Left renal cortex interstitium (tissue), 4 donors: ENCODE data around the gene SETDB2. TPM values are rescaled to one million over a fixed set of nuclear protein-coding genes. Genes with fewer than 3 reads are reported as not detected.

Experiments
- DNase-seq, 4 donors: peaks; one replicate each; pipeline ENCODE4 v3.0.0-alpha.2; 2013; ENCODE audit warnings: low read depth in 4 of 4, low spot score in 2 of 4, missing footprints in 1 of 4
- polyA plus RNA-seq, 4 donors: library from polyadenylated mRNA; unstranded; fragments of 120-200 nt; gene quantifications; one replicate each; pipeline ENCODE4 v1.2.1, GENCODE V29; 2013; ENCODE audit not compliant: insufficient read length in 4 of 4

Gene SETDB2
- polyA plus RNA-seq, 4 donors, result 16.0 to 25.1 (median 19.3) TPM

DNA sequence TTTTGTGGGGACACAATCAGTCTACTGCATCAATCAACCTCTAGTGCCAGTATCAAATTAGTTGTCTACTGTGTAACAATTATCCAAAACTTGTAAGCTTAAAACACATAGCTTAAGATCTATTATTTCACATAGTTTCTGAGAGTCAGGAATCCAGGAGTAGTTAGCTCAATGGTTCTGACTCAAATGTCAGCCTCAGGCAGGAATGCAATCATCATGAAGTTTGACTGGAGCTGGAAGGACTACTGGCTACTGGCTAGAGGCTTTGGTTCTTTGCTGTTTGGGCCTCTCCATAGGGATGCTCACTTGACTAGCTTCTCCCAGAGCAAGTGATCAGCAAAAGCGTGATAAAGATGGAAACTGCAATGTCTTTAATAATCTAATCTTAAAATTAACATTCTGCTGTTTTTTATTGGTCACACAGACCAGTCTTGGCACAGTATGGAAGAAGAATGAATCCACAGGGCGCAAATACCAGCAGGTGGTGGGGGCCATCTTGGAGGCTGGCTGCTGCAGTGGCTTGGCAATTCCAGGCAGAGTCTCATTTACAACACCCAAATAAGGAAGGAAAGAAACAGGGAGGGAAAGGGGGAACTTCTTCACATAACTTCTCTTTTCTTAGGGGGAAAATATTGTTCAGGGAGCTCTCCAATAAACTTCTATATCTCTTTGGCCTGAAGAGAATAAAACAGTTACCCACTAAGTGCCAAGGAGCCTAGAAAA lies 15.9 kb upstream of the SETDB2 start:
- DNase-seq, result no peak

DNA sequence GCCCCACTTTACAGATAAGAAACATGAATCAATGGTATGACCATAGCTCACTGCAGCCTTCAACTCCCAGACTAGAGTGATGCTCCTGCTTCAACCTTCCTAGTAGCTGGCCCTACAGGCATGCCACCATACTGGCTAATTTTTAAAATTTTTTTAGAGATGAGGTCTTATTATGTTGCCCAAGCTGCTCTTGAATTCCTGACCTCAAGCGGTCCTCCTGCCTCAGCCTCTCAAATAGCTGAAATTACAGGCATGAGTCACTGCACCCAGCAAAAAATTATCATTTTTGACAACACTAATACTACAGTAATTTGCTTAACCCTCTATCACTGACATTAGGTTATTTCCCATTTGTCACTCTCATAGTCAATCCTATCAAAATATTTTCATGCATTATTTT lies 15.0 kb upstream of the SETDB2 start:
- no peak for DNase-seq

DNA sequence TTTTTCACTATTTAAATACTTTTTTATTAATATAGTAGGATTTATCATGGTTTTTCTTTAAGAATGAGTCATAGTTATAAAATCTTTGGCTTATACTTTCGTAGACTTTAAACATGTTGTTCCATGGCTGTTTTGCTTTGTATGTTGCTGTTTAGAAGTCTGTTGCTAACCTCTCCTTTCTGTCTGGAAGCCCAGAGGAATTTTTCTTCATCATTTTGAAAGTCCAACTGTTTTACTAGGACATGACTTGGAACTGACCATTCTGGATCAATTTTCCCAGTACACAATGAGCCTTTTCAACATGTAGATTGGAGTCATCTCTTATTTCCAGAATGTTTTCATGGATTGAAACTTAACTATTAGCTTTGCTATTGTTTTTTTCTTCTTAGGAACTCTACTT lies 8.1 kb upstream of the SETDB2 start:
- no peak for DNase-seq

DNA sequence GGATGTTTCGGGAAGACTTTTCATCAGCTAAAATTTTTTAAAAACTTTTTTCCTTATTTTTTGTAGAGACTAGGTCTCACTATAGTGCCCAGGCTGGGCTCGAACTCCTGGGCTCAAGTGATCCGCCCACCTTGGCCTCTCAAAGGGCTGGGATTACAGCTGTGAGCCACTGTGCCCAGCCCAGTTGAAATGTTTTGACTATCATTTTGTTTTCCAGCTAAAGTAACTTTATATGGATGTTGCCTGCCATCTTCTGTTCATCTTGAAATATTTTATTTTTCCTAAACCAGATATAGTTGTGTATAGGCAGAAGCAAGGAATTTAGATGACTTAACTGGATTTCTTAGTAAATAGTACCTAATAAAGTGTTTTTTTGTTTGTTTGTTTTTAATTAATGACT lies 7.2 kb upstream of the SETDB2 start:
- no peak for DNase-seq

DNA sequence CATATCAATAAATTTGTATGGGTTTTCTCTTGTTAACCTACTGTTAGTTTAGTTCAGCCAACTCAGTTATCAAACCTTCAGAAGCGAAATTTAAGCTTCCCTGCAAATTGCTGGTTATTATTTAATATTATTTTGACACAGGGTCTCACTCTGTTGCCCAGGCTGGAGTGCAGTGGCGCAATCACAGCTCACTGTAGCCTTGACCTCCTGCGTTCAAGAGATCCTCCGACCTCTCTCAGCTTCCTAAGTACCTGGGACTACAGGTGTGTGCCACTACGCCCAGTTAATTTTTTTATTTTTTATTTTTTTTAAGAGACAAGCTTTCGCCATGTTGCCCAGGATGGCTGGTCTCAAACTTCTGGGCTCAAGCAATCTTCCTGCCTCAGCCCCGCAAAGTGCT lies 6.4 kb upstream of the SETDB2 start:
- no peak for DNase-seq

DNA sequence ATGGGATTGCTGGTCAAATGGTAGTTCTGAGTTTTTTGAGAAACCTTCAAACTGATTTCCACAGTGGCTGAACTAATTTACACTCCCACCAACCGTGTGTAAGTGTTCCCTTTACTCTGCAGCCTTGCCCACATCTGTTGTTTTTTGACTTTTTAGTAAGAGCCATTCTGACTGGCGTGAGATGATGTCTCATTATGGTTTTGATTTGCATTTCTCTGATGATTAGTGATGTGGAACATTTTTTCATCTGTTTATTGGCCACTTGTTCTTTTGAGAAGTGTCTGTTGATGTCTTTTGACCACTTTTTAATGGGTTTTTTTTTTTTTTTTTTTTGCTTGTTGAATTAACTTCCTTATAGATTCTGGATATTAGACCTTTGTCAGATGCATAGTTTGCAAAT lies 4.5 kb upstream of the SETDB2 start:
- no peak for DNase-seq

DNA sequence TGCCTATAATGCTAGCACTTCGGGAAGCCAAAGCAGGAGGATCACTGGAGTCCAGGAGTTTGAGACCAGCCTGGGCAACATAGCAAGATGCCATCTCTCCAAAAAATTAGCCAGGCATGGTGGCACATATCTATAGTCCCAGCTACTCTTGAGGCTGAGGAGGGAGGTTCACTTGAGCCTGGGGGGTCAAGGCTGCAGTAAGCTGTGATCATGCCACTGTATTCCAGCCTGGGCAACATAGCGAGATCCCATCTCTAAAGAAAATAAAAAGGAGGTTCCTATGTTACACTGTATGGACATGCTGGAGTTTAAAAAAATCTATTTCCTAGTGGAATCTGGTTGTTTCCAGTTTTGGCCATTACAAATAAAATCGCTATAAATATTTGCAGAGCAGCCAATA lies 2.8 kb upstream of the SETDB2 start:
- no peak for DNase-seq

DNA sequence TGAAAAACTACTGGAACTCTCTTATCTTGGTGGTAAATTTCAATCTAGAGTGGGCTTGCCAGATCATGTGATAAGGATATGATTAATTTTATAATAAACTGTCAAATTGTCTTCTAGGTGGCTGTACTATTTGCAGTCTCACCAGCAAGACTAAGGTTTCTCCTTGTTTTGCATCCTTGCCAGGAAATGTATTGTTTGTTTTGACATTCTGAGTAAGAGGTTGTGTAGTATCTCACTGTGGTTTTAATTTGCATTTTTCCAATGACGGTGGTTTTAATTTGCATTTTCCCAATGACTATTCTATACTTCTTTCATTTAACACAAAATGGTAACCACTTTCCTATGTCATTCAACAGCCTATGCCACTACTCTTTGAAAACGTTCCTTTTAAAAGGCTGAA lies 2.2 kb upstream of the SETDB2 start:
- no peak for DNase-seq

DNA sequence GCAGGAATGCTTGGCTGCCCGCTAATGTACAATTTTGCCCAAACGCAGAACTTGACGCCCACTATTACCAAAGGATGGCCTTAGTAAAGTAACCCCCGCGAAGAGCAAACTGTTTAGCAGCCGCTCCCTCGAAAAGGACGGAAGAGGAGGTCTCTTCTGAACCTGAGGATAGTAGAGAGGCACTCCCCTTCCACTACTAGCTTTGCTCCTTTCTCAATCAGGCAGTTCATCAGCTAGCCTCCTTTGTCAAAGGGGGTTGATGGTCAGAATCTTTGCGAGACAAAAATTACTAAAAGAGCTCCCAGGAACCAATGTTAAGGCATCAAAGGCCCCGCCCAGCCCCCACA lies 744 bp upstream of the SETDB2 start:
- peak in 1 of 4 donors; percentile 63 for DNase-seq

DNA sequence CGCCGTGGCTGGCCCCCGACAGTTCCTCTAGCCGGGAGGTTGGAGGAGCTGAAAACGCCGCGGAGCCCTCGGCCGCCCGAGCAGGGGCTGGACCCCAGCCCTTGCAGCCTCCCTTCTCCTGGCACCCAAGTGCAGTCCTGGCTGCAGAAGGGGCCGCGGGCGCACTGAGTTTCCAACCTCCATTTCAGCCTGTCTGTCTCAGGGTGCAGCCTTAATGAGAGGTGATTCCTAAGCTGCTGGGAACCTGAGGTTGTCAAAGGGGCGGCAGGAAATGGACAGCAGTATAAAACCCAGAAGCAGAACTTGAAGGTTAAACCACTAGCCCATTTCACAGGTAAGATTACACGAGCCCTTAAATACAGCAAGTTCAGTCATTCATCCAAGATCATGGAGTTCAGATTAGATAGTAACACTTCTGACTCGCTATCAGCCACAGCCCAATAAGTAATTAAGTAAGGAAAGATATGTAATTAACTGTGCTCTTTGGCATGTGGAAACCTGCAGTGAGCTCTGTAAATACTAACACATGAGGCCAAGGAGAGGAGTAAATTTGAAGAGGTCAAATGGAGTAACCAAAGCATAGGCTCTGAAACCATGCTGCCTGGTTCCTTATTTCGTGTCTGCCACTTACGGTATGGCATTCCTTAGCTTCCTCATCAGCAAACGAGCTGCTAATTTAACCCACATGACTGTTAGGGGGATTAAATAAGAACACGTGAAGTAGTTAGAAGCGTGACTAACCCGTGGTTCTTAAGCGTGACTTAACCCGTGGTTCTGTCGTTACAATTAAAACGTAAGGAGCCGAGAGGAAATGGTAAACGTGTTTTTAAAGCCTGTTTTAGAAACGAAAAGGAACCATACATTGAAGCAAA lies 686 bp downstream of the SETDB2 start:
- DNase-seq, result peak in 3 of 4 donors; percentile 41 to 64 (median 44)

DNA sequence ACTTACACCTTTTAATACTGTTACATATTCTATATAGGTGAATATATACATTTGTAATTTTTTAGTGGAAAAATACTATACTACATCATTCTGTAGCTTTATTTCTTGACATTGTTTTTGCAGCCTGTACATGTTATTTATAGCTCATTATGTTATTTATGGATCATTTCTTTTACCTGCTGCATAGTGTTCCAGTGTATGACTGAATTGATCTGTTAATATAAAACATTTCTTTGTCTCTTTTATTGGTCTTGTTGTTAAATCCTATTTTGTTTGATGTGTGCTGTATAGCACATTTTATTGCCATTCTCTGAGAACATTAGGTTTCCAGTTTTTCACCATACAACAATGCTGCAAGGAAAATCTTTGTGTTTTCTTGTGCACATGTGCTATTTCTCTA lies 2.4 kb downstream of the SETDB2 start:
- no peak for DNase-seq

DNA sequence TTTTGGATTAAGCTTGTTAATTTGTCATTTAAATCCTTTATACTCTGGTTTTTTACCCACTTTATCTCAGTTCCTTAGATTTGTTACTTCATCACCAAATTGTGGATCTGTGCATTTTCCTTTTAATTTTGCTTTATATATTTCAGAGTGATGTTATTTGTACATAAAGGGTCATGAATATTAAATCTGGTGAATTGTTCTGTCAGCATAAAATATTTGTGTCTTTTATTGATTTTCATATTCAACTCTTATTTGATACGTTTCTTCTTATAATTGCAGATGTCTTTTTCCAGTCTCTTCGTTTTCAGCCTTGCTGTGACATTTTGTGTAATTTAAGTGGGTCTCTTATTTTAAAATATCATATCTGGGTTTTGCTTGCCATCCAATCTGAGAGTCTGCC lies 4.7 kb downstream of the SETDB2 start:
- no peak for DNase-seq

DNA sequence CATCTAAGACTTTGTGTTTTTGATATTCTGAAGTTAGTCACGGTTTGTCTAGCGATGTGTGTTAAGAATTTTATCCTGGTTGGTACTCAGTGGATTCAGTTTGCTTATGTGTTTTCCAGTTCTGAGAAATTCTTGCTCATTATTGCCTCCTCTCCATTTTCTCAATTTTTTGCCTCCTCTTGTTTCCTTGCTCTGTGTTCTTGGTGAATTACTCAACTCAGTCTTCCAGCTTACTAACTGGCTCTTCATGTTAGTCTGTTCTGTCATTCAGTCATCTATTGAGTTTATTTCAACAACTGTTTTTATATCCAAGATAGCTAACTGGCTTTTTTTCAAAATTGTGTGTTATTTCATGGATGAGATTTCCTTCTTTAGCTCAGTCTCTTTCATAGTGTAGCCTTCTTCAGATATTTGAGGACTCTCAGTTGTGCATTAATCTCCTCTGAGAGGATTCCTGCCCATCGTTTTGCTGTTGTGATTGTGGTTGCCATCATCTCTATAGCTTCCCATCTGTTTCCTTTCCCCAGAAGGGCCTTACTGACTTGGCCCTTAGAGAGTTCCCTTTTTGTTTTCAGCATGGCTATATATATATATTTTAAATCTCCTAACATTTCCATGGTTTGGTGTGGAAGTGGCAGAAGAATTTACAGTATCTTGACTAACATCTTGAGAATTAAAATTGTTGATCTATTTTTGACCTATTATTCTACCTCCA lies 6.2 kb downstream of the SETDB2 start:
- DNase-seq, result no peak

DNA sequence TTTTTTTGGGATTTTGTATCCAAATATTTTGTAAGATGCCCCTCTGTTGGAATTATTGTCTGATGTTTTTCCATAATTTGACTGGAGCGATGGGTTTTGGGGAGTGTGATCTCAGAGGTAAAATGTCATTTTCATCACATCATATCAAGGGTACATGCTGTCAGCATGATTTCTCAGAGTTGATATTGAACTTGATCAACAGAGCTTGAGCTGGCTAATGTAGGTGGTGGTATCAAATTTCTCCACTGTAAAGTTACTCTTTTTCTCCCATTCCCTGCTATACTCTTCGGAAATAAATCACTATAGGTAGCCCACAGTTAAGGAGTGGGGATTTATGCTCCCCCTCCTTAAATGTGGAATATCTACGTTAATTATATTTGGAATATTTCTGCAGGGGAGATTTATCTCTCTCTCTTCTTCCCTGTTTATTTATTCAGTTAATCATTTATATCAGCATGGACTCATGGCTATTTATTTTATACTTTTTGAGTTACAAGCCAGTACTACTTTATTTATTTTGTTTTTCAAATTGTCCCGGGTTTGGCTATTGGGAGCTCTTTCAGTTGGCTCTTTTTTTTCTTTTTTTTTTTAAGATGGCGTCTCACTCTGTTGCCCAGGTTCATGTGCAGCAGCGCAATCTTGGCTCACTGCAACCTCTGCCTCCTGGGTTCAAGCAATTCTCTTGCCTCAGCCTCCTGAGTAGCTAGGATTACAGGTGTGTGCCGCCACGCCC lies 8.8 kb downstream of the SETDB2 start:
- no peak for DNase-seq

DNA sequence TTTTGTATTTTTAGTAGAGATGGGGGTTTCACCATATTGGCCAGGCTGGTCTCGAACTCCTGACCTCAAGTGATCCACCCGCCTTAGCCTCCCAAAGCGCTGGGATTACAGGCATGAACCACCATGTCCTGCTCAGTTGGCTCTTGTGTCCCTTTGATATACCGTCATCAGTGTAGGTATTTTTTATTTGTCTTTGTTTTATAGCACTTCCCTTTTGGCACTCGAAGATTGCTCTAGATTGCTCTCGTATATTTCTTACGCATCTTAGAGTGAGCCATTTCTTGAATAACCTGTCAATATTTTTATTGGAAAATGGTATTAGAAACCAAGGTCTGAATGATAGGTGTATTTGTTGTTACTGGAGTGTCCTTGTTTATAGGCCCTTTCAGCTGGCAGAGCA lies 9.4 kb downstream of the SETDB2 start:
- DNase-seq, result no peak

DNA sequence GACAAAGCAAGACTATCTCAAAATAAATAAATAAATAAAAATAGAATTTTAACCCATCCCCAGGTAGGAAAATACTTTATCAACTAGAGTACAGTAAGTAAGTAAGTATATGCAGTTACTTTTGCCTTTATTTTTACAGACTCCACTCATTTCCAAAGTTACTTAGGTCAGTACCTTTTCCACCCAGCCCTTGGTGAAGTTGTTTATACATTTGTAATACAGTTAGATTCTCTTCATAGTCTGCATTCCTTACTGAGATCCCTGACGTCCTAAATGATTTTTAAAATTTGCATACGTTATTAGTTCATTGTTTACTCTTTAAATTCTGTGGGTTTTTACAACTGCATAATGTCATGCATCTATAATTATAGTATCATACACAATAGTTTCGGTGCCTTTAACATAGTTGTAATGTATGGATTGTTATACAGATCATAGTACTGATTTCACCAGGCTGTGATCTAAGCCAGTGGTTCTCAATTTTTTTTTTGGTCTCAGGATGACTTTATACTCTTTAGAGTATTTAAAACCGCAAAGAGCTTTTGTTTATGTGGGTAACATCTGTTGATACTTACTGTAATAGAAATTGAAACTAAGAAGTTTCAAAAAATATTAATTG lies 10.4 kb downstream of the SETDB2 start:
- no peak for DNase-seq

DNA sequence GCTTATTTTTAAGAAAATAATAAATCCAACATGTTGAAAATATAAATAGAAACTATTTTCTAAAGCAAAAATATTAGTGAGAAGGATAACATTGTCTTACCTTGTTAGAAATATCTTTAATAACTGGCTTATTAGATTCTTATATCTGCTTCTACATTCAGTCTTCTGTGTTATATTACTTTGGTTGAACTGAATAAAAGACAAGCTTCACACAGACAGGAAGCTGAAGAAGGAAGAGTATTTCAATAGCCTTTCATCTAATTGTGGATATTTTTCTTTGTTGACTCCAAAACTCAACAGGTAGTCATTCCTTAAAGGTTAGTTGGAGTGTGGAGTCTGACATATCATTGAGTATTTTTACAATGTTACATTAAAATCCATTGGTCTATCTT lies 10.9 kb downstream of the SETDB2 start:
- DNase-seq, result no peak

DNA sequence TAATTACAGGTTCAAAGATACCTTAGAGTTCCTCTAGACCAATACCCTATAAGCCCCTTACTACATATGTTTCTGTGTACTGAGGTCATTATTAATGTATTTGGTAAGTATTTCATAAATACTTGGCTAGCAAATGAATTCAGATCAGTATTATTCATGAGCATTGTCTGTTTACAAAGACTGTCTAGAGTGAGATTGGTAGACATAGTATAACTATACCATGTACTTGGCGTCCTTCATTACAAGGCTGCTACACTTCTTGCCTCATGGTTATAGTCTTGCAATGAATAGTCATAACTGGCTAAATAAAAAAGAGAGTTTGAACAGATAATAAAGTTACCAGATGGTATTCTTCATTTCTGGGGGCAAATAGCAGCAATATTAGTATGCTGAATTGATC lies 12.1 kb downstream of the SETDB2 start:
- DNase-seq, result no peak

DNA sequence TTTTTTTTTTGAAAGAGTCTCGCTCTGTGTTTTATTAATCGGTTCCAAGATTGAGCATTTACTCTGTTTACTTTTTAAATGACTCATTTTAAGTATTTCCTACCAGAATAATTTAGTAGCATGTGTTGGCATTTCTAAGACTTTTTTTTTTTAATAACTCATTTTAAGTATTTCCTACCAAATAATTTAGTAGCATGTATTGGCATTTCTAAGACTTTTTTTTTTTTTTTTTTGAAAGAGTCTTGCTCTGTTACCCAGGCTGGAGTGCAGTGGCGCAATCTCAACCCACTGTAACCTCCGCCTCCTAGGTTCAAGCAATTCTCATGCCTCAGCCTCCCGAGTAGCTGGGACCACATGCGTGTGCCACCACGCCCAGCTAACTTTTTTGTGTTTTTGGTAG lies 13.1 kb downstream of the SETDB2 start:
- DNase-seq, result no peak

DNA sequence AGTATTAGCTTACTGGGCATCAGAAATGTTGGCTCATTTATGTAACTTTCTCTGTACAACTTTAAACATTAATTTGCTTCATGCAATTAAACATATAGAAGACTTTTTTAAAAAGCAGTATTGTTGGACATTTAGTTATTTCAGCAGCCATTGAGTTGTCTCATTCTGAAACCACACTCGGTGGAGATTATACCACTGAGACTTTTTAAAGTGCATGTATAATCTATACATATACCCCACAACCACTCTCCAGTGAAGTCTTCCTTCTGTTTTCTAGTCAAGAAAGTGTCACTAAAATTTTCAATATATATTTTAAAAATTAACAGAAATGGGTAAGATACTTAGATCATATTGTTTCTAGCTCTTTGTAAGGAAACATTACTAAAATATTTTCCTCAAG lies 15.5 kb downstream of the SETDB2 start:
- no peak for DNase-seq

DNA sequence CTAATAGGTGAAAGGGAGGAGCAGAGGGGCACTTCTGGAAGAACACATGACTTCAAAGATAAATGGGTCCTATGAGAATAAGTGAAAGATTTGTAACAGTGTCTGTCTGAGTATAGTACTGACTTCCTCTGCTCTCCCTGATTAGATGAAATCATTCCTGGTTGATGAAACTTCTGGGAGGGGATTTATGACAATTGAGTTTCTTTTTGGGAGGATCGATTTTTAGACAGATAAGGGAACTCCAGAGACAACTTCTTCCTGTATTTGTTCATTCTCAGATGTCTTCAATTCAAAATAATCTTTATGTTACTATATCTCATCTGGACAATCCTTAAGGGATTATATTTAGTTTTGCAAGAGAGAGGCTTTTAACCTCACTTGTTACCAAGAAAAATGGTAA lies 20.0 kb downstream of the SETDB2 start:
- no peak for DNase-seq
